Cardiac fibroblast (primary cell): Measurements from ENCODE around the gene SEMA4C.
A peak's percentile ranks its signal among the peaks of the same experiment; 100 is the strongest.

Experiments
- DNase-seq, 2 donors: peaks; one replicate each; pipeline versions ENCODE4 v3.0.0 to v3.0.0-alpha.2; 2010; ENCODE audit warnings: low read depth in 2 of 2
- H3K4me3 ChIP-seq, 2 donors: replicated peaks in 1 of 2; 1 replicate in 1 of 2; 2 replicates in 1 of 2; pipeline ENCODE4 v1.5.1; 2011; ENCODE audit warnings: low read depth in 2 of 2, low read length in 2 of 2, mild to moderate bottlenecking in 2 of 2, moderate library complexity in 1 of 2
- CTCF ChIP-seq: IDR thresholded peaks from one replicate; pipeline ENCODE4 v1.5.1; 2011; ENCODE audit warnings: low read depth, mild to moderate bottlenecking, low read length, inconsistent platforms

Gene SEMA4C

GRCh38 chr2:96817882-96818281 is 52.0 kb downstream of the SEMA4C start:
- H3K4me3 ChIP-seq: no peak overlapping the region

GRCh38 chr2:96816836-96817702 is 52.8 kb downstream of the SEMA4C start:
- H3K4me3 ChIP-seq: peak overlapping the region; percentile 50 to 66
- TF ChIP-seq CTCF: no peak
- peak; percentile 19 to 39 for DNase-seq

More at GRCh38 chr2:96817882-96818281, 52.0 kb downstream of the SEMA4C start:
- no peak for DNase-seq
- TF ChIP-seq CTCF: no peak

- TF ChIP-seq CTCF: peak; percentile 24
- peak within 1 kb of the TSS; percentile 60 to 66 for H3K4me3 ChIP-seq
- DNase-seq: peak; percentile 92 to 94
These were observed 53.6 kb downstream of the SEMA4C start, which contains the start of gene CNNM3 for GRCh38 chr2:96816127-96816835. TSS of gene CNNM3 (plus strand) at chr2:96816268. CDS start at chr2:96816278, 10 bp downstream.

- no peak for TF ChIP-seq CTCF
- peak; percentile 59 to 63 for DNase-seq
- peak overlapping the region; percentile 60 to 66 for H3K4me3 ChIP-seq
These were observed 54.4 kb downstream of the SEMA4C start for GRCh38 chr2:96815326-96816126.

- H3K4me3 ChIP-seq: no peak overlapping the region
- DNase-seq: no peak
- no peak for TF ChIP-seq CTCF
These were observed 56.2 kb downstream of the SEMA4C start for GRCh38 chr2:96813656-96814055.

GRCh38 chr2:96811917-96812316 is 58.0 kb downstream of the SEMA4C start:
- TF ChIP-seq CTCF: no peak
- no peak overlapping the region for H3K4me3 ChIP-seq
- peak; percentile 54 to 82 for DNase-seq
